HepG2 (cell line): ENCODE measurements around the gene IKZF4. TPM values are rescaled to one million over a fixed set of nuclear protein-coding genes. Genes with fewer than 3 reads are reported as not detected.

Source experiments
- AKAP8 ChIP-seq: sonication (generic); formaldehyde crosslinking; IDR thresholded peaks from 2 replicates; pipeline ENCODE4 v1.5.1; 2020; ENCODE audit warnings: mild to moderate bottlenecking, missing genetic modification reagents
- DNMT3B ChIP-seq: conservative IDR thresholded peaks from 2 replicates; pipeline ENCODE4 v1.6.1; 2016; ENCODE audit warnings: missing biosample characterization, control low read depth
- HMG20A ChIP-seq: IDR thresholded peaks from 2 replicates; pipeline ENCODE4 v1.6.1; 2016; ENCODE audit warnings: borderline replicate concordance
- HMGA1 ChIP-seq: sonication (generic); formaldehyde crosslinking; conservative IDR thresholded peaks from 2 replicates; pipeline ENCODE4 v1.4.0; 2020; ENCODE audit warnings: missing genetic modification reagents
- HNRNPH1 ChIP-seq: fragments of 200-400 bp; formaldehyde crosslinking; optimal IDR thresholded peaks from 2 replicates; pipeline ENCODE3; 2017; ENCODE audit warnings: mild to moderate bottlenecking, low read depth, low read length
- MTF2 ChIP-seq: sonication (generic); formaldehyde crosslinking; IDR thresholded peaks from 2 replicates; pipeline ENCODE4 v1.5.0; 2020; ENCODE audit warnings: missing genetic modification reagents, borderline replicate concordance
- NAIF1 ChIP-seq: sonication (generic); formaldehyde crosslinking; IDR thresholded peaks from 2 replicates; pipeline ENCODE4 v1.5.0; 2020; ENCODE audit warnings: mild to moderate bottlenecking, missing genetic modification reagents, borderline replicate concordance
- NKX3-1 ChIP-seq: sonication (generic); formaldehyde crosslinking; IDR thresholded peaks from 2 replicates; pipeline ENCODE4 v1.5.0; 2020; ENCODE audit warnings: missing genetic modification reagents
- PAWR ChIP-seq: sonication (generic); formaldehyde crosslinking; IDR thresholded peaks from 2 replicates; pipeline ENCODE4 v1.4.0; 2020; ENCODE audit warnings: missing genetic modification reagents, mild to moderate bottlenecking, borderline replicate concordance
- RCOR2 ChIP-seq: IDR thresholded peaks from 2 replicates; pipeline ENCODE4 v1.6.1; 2016; ENCODE audit warnings: missing biosample characterization, missing genetic modification reagents
- RORA ChIP-seq: sonication (generic); formaldehyde crosslinking; IDR thresholded peaks from 2 replicates; pipeline ENCODE4 v1.5.0; 2020; ENCODE audit warnings: mild to moderate bottlenecking, missing genetic modification reagents, moderate library complexity
- SOX6 ChIP-seq, 2 experiments: fragments of 450-650 bp in 1 of 2; sonication (generic) in 1 of 2; formaldehyde crosslinking in 1 of 2; IDR thresholded peaks; 2 replicates each; pipeline versions ENCODE4 v1.4.0 to v1.6.1; 2017 to 2020; ENCODE audit warnings: antibody characterized with exemption in 1 of 2, mild to moderate bottlenecking in 1 of 2, missing genetic modification reagents in 1 of 2
- TAF1 ChIP-seq: sonication (generic); formaldehyde crosslinking; IDR thresholded peaks from 2 replicates; pipeline ENCODE4 v1.4.0; 2020; ENCODE audit warnings: missing genetic modification reagents
- YEATS2 ChIP-seq: sonication (generic); formaldehyde crosslinking; IDR thresholded peaks from 2 replicates; pipeline ENCODE4 v1.4.0; 2020; ENCODE audit warnings: missing genetic modification reagents, borderline replicate concordance
- ZFAT ChIP-seq: sonication (generic); formaldehyde crosslinking; conservative IDR thresholded peaks from 2 replicates; pipeline ENCODE4 v1.8.1; 2023; ENCODE audit warnings: missing genetic modification reagents, inconsistent platforms
- ZFYVE20 ChIP-seq: sonication (generic); formaldehyde crosslinking; IDR thresholded peaks from 2 replicates; pipeline ENCODE4 v1.8.0; 2023; ENCODE audit warnings: low read depth, mild to moderate bottlenecking, moderate library complexity, missing genetic modification reagents, borderline replicate concordance
- ZNF75D ChIP-seq: sonication (generic); formaldehyde crosslinking; IDR thresholded peaks from 2 replicates; pipeline ENCODE4 v1.8.1; 2023; ENCODE audit warnings: missing genetic modification reagents, mild to moderate bottlenecking, borderline replicate concordance
- ZNF839 ChIP-seq: sonication (generic); formaldehyde crosslinking; IDR thresholded peaks from 2 replicates; pipeline ENCODE4 v1.4.0; 2020; ENCODE audit warnings: missing genetic modification reagents, mild to moderate bottlenecking, borderline replicate concordance
- ZSCAN29 ChIP-seq: sonication (generic); formaldehyde crosslinking; conservative IDR thresholded peaks from 2 replicates; pipeline ENCODE4 v1.4.0; 2020; ENCODE audit warnings: mild to moderate bottlenecking, missing genetic modification reagents
- polyA plus RNA-seq, 8 experiments: library from polyadenylated mRNA; depleted of rRNA in 3 of 8; stranded (reverse) in 7 of 8; unstranded in 1 of 8; fragments of >200 nt; fragmentation: Illumina TruSeq in 4 of 8; extraction: Trizol in 4 of 8; gene quantifications; 2 replicates each; pipeline versions ENCODE4 v1.2.1 to v1.2.3, GENCODE V29; 2011 to 2016; ENCODE audit warnings: low read depth in 4 of 8, missing spikeins in 1 of 8, mixed read lengths in 1 of 8; ENCODE audit not compliant: insufficient read depth in 1 of 8
- total RNA-seq, 5 experiments: library from RNA; depleted of rRNA; stranded (reverse); fragments of >200 nt; fragmentation: Illumina TruSeq; extraction: Trizol; gene quantifications; 2 replicates each; pipeline ENCODE4 v1.2.3, GENCODE V29; 2016; ENCODE audit warnings: low read depth in 1 of 5
- TF ChIP-seq, protein P1 (sequence below): IDR thresholded peaks from 2 replicates; pipeline ENCODE4 v1.6.1; 2016; ENCODE audit warnings: missing compliant biosample characterization, missing genetic modification reagents, borderline replicate concordance
- TF ChIP-seq, protein P2 (sequence below): sonication (generic); formaldehyde crosslinking; IDR thresholded peaks from 2 replicates; pipeline ENCODE4 v1.8.1; 2023; ENCODE audit warnings: mild to moderate bottlenecking, missing genetic modification reagents, borderline replicate concordance
- TF ChIP-seq, protein P3 (sequence below): sonication (generic); formaldehyde crosslinking; IDR thresholded peaks from 2 replicates; pipeline ENCODE4 v1.4.0; 2020; ENCODE audit warnings: mild to moderate bottlenecking, low read depth, missing genetic modification reagents
- TF ChIP-seq, protein P4 (sequence below): sonication (generic); formaldehyde crosslinking; conservative IDR thresholded peaks from 2 replicates; pipeline ENCODE4 v1.4.0; 2020; ENCODE audit warnings: missing genetic modification reagents

Gene IKZF4
- total and polyA plus RNA-seq, 2 of the 13 experiments (the other 11 are each of a cell fraction or from before 2014, with no cell fraction given), result 0.58 to 2.2 TPM

DNA sequence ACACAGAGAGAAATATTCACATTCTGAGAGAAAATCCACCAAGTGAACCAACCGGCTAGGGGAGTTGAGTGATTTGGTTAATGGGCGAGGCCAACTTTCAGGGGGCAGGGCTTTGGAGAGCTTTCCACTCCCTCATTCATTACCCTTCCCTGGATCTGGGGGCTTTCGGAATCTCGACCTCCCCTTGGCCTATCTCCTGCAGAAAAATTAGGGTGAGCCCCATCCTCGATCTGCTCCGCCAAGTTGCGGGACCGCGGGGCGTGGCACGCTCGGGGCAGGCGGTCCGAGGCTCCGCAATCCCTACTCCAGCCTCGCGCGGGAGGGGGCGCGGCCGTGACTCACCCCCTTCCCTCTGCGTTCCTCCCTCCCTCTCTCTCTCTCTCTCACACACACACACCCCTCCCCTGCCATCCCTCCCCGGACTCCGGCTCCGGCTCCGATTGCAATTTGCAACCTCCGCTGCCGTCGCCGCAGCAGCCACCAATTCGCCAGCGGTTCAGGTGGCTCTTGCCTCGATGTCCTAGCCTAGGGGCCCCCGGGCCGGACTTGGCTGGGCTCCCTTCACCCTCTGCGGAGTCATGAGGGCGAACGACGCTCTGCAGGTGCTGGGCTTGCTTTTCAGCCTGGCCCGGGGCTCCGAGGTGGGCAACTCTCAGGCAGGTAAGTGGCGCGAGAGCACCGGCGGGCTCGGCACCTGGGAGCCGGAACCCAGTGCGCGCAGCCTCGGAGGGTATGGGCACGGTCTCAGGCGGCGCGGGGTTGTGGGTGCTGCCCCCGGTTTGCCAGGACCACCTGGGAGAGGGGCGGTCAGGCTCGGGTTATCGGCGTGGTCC is 59.1 kb downstream of the IKZF4 start, which contains the start of gene ERBB3 (continued):
- TF ChIP-seq, protein P1, sequence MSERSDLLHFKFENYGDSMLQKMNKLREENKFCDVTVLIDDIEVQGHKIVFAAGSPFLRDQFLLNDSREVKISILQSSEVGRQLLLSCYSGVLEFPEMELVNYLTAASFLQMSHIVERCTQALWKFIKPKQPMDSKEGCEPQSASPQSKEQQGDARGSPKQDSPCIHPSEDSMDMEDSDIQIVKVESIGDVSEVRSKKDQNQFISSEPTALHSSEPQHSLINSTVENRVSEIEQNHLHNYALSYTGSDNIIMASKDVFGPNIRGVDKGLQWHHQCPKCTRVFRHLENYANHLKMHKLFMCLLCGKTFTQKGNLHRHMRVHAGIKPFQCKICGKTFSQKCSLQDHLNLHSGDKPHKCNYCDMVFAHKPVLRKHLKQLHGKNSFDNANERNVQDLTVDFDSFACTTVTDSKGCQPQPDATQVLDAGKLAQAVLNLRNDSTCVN, result 0 out of 2 replicates have a peak, but pooled peaks have one; percentile 13
- TF ChIP-seq ZFAT (no peak), NAIF1 (no peak), ZSCAN29 (no peak), HMGA1 (CRISPR knock-in tag) (no peak), NKX3-1 (CRISPR knock-in tag) (peak; percentile 83; the same call in 1 of the 2 replicates), PAWR (no peak), RORA (CRISPR knock-in tag) (no peak), TAF1 (peak; percentile 84), HNRNPH1 (no peak), ZFYVE20 (CRISPR knock-in tag) (0 out of 2 replicates have a peak, but pooled peaks have one; percentile 22), DNMT3B (CRISPR knock-in tag) (peak; percentile 62; the same call in 1 of the 2 replicates), ZNF839 (CRISPR knock-in tag) (no peak), YEATS2 (CRISPR knock-in tag) (no peak), SOX6 (IDR thresholded peaks at IDR 0.05) (no peak), SOX6 (CRISPR knock-in tag; IDR thresholded peaks at IDR 0.05) (peak; percentile 33; the same call in 1 of the 2 replicates), HMG20A (CRISPR knock-in tag) (no peak), MTF2 (CRISPR knock-in tag) (no peak), RCOR2 (CRISPR knock-in tag) (no peak), AKAP8 (no peak), ZNF75D (no peak)
- TF ChIP-seq, protein P2, sequence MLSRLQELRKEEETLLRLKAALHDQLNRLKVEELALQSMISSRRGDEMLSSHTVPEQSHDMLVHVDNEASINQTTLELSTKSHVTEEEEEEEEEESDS (CRISPR knock-in tag), result no peak
- TF ChIP-seq, protein P3, sequence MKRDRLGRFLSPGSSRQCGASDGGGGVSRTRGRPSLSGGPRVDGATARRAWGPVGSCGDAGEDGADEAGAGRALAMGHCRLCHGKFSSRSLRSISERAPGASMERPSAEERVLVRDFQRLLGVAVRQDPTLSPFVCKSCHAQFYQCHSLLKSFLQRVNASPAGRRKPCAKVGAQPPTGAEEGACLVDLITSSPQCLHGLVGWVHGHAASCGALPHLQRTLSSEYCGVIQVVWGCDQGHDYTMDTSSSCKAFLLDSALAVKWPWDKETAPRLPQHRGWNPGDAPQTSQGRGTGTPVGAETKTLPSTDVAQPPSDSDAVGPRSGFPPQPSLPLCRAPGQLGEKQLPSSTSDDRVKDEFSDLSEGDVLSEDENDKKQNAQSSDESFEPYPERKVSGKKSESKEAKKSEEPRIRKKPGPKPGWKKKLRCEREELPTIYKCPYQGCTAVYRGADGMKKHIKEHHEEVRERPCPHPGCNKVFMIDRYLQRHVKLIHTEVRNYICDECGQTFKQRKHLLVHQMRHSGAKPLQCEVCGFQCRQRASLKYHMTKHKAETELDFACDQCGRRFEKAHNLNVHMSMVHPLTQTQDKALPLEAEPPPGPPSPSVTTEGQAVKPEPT (CRISPR knock-in tag), result no peak
- TF ChIP-seq, protein P4, sequence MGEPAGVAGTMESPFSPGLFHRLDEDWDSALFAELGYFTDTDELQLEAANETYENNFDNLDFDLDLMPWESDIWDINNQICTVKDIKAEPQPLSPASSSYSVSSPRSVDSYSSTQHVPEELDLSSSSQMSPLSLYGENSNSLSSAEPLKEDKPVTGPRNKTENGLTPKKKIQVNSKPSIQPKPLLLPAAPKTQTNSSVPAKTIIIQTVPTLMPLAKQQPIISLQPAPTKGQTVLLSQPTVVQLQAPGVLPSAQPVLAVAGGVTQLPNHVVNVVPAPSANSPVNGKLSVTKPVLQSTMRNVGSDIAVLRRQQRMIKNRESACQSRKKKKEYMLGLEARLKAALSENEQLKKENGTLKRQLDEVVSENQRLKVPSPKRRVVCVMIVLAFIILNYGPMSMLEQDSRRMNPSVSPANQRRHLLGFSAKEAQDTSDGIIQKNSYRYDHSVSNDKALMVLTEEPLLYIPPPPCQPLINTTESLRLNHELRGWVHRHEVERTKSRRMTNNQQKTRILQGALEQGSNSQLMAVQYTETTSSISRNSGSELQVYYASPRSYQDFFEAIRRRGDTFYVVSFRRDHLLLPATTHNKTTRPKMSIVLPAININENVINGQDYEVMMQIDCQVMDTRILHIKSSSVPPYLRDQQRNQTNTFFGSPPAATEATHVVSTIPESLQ (CRISPR knock-in tag), result no peak
